ENCODE results near the gene OR1A2. TPM values are rescaled to one million over a fixed set of nuclear protein-coding genes. Genes with fewer than 3 reads are reported as not detected.
"Not testable (repeated sequence)": the region's sequence is repeated elsewhere in the genome, so short reads cannot be mapped to it uniquely, and the experiment has no call there.

Gene OR1A2
- total RNA-seq, 4 donors from 2014 or later: not detected

DNA sequence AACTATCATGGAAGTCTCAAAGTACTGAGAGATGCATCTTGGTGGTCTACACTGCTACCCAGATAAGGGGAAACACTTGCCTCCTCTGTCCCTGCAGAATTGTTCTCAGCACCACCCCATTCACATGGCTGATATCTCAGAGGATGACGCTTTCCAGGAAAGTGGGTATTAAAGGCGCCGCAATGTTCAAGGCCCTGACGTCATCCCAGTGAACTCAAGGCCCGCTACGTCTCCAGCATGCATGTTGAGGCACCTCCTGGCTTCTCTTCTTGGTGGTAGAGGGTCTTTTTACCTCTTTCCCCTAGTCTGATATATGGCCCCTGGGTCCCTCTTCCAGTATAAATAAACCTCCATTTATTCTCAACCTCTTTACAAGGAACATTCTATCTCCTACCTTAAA, 11.2 kb downstream of the OR1A2 start:
- H3K36me3 ChIP-seq: no peaks in the 10 kb centered on the region
- DNase-seq: no peak
- H3K27me3 ChIP-seq: no peaks in the 10 kb centered on the region
- H3K4me1 ChIP-seq: no peaks in the 10 kb centered on the region
- intact Hi-C loops (cut with DNase I; ENCODE audit: low total_unique reads): no loop called here
- TF ChIP-seq, protein P1, sequence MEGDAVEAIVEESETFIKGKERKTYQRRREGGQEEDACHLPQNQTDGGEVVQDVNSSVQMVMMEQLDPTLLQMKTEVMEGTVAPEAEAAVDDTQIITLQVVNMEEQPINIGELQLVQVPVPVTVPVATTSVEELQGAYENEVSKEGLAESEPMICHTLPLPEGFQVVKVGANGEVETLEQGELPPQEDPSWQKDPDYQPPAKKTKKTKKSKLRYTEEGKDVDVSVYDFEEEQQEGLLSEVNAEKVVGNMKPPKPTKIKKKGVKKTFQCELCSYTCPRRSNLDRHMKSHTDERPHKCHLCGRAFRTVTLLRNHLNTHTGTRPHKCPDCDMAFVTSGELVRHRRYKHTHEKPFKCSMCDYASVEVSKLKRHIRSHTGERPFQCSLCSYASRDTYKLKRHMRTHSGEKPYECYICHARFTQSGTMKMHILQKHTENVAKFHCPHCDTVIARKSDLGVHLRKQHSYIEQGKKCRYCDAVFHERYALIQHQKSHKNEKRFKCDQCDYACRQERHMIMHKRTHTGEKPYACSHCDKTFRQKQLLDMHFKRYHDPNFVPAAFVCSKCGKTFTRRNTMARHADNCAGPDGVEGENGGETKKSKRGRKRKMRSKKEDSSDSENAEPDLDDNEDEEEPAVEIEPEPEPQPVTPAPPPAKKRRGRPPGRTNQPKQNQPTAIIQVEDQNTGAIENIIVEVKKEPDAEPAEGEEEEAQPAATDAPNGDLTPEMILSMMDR (IDR thresholded peaks at IDR 0.05): no peak
- TF ChIP-seq POLR2A (IDR thresholded peaks at IDR 0.05): no peak
- no peaks in the 10 kb centered on the region for H3K9me3 ChIP-seq
- H3K4me3 ChIP-seq: no peak overlapping the region
- H3K27ac ChIP-seq: no peak overlapping the region

DNA sequence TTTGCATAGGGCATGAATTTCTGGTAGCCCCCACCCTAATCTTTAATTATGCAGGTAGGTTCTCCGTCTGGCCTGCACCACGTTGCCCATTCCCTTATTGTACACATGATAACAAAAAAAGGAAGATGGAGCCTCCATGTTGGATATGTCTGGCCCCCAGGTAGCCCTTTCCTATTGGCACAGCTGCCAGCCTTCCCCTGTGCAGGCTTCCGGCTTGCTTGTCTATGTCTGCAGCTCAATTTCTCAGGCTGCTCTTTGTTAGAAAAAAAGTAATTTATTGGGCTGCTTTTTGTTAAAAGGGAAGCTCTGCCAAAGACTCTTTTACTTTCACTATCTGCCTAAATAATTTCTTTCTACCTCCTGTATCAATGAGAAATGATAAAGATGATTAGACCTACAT, 15.7 kb downstream of the OR1A2 start:
- Histone ChIP-seq H3K27ac (no peak overlapping the region), H3K36me3 (no peaks in the 10 kb centered on the region), H3K9me3 (no peaks in the 10 kb centered on the region), H3K4me1 (no peaks in the 10 kb centered on the region), H3K4me3 (no peak overlapping the region), H3K27me3 (no peaks in the 10 kb centered on the region)
- intact Hi-C loops (cut with DNase I; ENCODE audit: low total_unique reads): no loop called here
- no peak for TF ChIP-seq POLR2A (IDR thresholded peaks at IDR 0.05)
- TF ChIP-seq, protein P1 (IDR thresholded peaks at IDR 0.05): no peak
- DNase-seq: no peak

DNA sequence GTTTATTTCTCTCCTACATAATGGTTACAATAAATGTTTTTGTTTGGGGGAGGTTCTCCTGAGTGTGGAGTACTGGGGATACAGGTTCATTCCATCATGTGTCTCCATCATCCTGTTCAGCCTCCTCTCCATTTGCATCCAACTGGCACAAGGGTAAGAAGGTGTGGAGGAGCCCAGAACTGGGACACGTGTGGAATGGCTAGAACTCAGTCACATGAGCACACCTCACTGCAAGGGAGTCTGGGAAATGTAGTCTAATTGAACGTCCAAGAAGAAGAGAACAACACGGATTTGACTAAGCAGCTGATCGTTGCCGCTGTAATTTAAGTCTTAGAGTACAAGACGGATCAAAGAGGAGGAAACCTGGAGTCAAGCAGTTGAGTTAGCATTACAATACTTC, 16.3 kb downstream of the OR1A2 start:
- TF ChIP-seq, protein P1 (IDR thresholded peaks at IDR 0.05): no peak
- TF ChIP-seq POLR2A (IDR thresholded peaks at IDR 0.05): no peak
- Histone ChIP-seq H3K36me3 (no peaks in the 10 kb centered on the region), H3K9me3 (no peaks in the 10 kb centered on the region), H3K27me3 (no peaks in the 10 kb centered on the region), H3K4me3 (no peak overlapping the region), H3K27ac (no peak overlapping the region), H3K4me1 (no peaks in the 10 kb centered on the region)
- no peak for DNase-seq
- intact Hi-C loops (cut with DNase I; ENCODE audit: low total_unique reads): no loop called here

DNA sequence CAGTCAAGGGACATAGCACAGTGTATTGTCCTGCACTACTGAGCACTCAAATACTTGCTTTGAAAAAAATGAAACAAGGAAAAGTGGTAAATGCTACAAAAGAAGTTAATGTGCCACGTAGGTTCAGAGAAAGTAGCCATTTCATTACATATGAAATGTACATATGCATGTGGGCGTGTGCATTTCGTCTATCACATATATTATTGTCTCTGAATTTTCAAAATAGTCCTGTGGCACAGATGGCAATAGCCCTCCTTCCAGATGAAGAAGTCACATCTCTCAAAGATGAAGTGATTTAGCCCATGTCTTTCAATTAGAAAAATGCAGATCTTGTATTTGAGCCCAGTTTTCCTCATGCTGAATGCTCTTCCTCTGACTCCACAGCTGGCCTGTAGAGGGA, 22.7 kb downstream of the OR1A2 start:
- H3K27ac ChIP-seq; intact Hi-C loops (cut with DNase I; ENCODE audit: low total_unique reads); H3K9me3 ChIP-seq; H3K4me1 ChIP-seq; H3K4me3 ChIP-seq; DNase-seq; H3K27me3 ChIP-seq; H3K36me3 ChIP-seq: not testable (repeated sequence)

DNA sequence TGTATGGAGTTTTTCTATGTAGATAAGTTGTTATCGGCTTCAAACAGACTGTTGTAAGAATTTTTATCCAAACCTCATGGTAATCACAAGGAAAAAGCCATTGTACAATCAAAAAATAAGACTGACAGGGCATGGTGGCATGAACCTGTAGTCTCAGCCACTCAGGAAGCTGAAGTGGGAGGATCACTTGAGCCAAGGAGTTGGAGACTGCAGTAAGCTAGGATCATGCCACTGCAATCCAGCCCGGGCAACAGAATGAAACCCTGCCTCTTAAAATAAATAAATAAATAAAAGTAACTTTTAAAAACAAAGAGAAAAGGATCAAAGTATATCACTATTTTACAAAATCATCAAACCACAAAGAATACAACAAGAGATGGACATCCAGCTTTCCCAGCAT, 24.5 kb downstream of the OR1A2 start:
- TF ChIP-seq POLR2A (IDR thresholded peaks at IDR 0.05): no peak
- TF ChIP-seq, protein P1 (IDR thresholded peaks at IDR 0.05): no peak
- no peak for DNase-seq
- Histone ChIP-seq H3K27ac (no peak overlapping the region), H3K27me3 (no peaks in the 10 kb centered on the region), H3K36me3 (no peaks in the 10 kb centered on the region), H3K4me1 (no peaks in the 10 kb centered on the region), H3K9me3 (no peaks in the 10 kb centered on the region), H3K4me3 (no peak overlapping the region)
- intact Hi-C loops (cut with DNase I; ENCODE audit: low total_unique reads): no loop called here

DNA sequence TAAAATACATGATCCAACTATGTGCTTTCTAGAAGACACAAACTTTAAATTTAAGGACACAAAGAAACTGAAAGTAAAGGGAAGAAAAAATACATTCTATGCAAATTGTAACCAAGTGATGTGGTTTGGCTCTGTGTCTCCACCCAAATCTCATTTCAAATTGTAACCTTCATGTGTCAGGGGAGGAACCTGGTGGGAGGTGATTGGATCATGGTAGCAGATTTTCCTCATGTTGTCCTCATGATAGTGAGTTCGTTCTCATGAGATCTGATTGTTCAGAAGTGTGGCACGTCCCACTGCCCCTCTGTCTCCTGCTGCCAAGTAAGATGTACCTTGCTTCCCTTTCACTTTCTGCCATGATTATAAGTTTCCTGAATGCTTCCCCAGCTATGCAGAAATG, 25.2 kb downstream of the OR1A2 start:
- Histone ChIP-seq H3K27me3 (no peaks in the 10 kb centered on the region), H3K4me3 (no peak overlapping the region), H3K9me3 (no peaks in the 10 kb centered on the region), H3K36me3 (no peaks in the 10 kb centered on the region), H3K27ac (no peak overlapping the region), H3K4me1 (no peaks in the 10 kb centered on the region)
- intact Hi-C loops (cut with DNase I; ENCODE audit: low total_unique reads): no loop called here
- DNase-seq: no peak
- TF ChIP-seq POLR2A (IDR thresholded peaks at IDR 0.05): no peak
- TF ChIP-seq, protein P1 (IDR thresholded peaks at IDR 0.05): no peak

DNA sequence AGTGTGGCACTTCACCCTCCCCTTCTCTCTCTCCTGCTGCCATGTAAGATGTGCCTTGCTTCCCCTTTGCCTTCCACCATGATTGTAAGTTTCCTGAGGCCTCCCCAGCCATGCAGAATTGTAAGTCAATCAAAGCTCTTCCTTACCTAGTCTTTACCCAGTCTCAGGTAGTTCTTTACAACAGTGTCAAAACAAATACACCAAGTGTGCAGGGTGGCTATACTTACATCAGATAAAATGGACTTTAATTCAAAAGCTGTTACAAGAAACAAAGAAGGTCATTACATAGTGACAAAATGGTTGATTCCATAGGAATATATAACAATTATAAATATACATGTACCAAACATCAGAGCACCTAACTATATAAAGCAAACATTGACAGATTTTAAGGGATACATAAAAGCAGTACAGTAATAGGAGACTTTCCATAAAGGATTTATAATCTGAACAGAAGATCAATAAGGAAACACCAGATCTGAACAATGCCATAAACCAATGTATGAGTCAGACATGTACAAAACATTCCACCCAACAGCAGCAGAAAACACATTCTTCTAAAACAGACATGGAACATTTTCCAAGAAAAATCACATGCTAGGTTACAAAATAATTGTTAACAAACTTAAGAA, 27.5 kb downstream of the OR1A2 start:
- H3K4me3 ChIP-seq; H3K9me3 ChIP-seq; intact Hi-C loops (cut with DNase I; ENCODE audit: low total_unique reads); H3K27me3 ChIP-seq; H3K36me3 ChIP-seq; DNase-seq; H3K4me1 ChIP-seq; H3K27ac ChIP-seq: not testable (repeated sequence)

DNA sequence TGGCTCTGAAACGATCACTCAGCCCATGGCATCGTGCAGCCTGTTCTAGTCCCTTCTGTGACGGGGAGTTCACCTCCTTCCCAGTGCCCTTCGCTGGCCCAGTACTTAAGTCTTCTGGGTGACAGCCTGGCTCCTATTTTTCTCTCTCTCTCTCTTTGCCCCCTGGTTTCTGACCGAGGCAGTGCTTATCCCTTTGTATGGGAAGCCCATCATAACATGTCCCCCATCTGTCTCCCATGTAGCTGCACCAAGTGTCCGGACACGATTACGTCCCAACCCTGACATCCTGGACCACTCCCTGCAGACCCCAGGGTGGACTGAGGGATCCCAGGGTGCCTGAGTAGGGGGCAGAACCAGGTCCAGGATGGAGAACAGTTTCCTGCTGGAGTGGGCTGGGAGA, 35.0 kb downstream of the OR1A2 start:
- intact Hi-C loops (cut with DNase I; ENCODE audit: low total_unique reads); H3K4me1 ChIP-seq; DNase-seq; H3K4me3 ChIP-seq; H3K27ac ChIP-seq; H3K36me3 ChIP-seq; H3K27me3 ChIP-seq; H3K9me3 ChIP-seq: not testable (repeated sequence)

Measured in uterus (tissue), 4 donors.